ENCODE data around the gene FAM200C. TPM values are rescaled to one million over a fixed set of nuclear protein-coding genes. Genes with fewer than 3 reads are reported as not detected.
A peak's percentile ranks its signal among the peaks of the same experiment; 100 is the strongest.

The FAM200C gene
- total RNA-seq, 4 donors from 2014 or later = 0.87 to 3.2 (median 1.8) TPM

DNA sequence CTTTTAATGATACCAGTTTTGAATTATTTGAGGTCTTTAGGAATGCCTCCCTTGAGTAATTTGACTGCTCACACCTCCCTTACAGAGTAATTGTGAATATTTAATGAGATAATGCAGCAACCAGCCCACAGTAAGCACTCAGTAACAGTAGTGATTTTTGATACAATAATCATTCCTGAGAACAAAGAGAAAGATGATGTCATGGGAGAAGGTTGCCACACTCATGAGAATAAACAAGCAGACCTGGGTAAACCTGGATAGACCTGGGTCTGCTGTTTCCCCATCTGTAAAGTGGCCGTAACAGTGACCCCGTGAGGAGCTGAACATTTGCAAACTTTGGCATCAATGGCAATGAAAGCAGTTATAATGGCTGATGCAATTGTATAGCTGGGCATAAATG lies 33.6 kb downstream of the FAM200C start:
- no peaks in the 10 kb centered on the region for H3K9me3 ChIP-seq
- TF ChIP-seq POLR2A (IDR thresholded peaks at IDR 0.05) = no peak
- TF ChIP-seq, protein P1, sequence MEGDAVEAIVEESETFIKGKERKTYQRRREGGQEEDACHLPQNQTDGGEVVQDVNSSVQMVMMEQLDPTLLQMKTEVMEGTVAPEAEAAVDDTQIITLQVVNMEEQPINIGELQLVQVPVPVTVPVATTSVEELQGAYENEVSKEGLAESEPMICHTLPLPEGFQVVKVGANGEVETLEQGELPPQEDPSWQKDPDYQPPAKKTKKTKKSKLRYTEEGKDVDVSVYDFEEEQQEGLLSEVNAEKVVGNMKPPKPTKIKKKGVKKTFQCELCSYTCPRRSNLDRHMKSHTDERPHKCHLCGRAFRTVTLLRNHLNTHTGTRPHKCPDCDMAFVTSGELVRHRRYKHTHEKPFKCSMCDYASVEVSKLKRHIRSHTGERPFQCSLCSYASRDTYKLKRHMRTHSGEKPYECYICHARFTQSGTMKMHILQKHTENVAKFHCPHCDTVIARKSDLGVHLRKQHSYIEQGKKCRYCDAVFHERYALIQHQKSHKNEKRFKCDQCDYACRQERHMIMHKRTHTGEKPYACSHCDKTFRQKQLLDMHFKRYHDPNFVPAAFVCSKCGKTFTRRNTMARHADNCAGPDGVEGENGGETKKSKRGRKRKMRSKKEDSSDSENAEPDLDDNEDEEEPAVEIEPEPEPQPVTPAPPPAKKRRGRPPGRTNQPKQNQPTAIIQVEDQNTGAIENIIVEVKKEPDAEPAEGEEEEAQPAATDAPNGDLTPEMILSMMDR (IDR thresholded peaks at IDR 0.05) = no peak
- H3K27ac ChIP-seq = no peak overlapping the region
- no peaks in the 10 kb centered on the region for H3K36me3 ChIP-seq
- peaks cover 0 to 7% (median 0%) of the 10 kb centered on the region in 4 donors for H3K27me3 ChIP-seq
- no peak overlapping the region for H3K4me3 ChIP-seq
- intact Hi-C loops (cut with DNase I) = no loop called here
- DNase-seq = no peak
- WGBS, 2 donors = 78 to 90% methylated on average over 2 of the region's 2 CpGs
- H3K4me1 ChIP-seq = peaks cover 5 to 45% (median 32%) of the 10 kb centered on the region in 3 donors

DNA sequence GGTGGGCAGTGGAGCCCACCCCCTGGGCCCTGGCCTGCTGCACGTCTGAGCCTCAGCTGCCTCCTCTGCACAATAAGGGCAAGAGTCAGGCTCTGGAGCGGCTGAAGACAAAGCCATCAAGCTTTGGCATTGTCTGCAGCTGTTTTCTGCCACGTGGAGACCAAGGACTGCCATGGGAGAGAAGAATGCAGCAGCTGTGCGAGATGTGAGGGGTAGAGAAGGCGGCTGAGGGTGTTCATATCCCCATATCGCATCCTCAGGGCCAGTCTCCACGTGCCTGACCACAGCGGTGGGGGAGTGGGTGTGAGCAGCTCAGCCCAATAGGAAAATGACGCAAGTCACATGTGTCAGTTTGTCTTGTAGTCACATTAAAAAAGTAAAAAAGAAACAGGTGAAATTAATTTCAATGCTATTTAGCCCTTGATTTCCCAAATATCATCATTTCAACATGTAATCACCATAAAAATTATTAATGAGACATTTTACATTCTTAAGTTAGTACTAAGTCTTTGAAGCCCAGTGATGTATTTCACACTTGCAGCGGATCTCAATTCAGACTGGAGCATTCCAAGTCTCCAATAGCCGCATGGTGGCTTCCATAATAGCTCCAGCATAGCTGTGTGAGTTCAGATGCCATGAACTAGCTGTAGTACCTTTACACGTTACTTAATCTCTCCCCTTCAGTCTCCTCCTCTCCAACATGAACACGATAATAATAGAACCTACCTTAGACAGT lies 36.0 kb downstream of the FAM200C start:
- intact Hi-C loops (cut with DNase I) = no loop called here
- 67 to 73% methylated on average over 13 of the region's 13 CpGs for WGBS, 2 donors

GRCh38 chr5:160363211-160363610 lies 36.6 kb downstream of the FAM200C start:
- peak overlapping the region; percentile 3 to 69 (median 58) for H3K27ac ChIP-seq
- no peaks in the 10 kb centered on the region for H3K27me3 ChIP-seq
- no peak overlapping the region for H3K4me3 ChIP-seq
- TF ChIP-seq POLR2A (IDR thresholded peaks at IDR 0.05) = no peak
- TF ChIP-seq, protein P1 (IDR thresholded peaks at IDR 0.05) = no peak
- intact Hi-C loops (cut with DNase I) = no loop called here
- H3K4me1 ChIP-seq = peaks cover 0 to 46% (median 36%) of the 10 kb centered on the region in 3 donors
- no peaks in the 10 kb centered on the region for H3K9me3 ChIP-seq
- no peak for DNase-seq
- 44 to 78% methylated on average over 3 of the region's 3 CpGs for WGBS, 2 donors
- H3K36me3 ChIP-seq = no peaks in the 10 kb centered on the region

More for the DNA sequence above, 36.0 kb downstream of the FAM200C start:
- Histone ChIP-seq H3K4me3 (no peak overlapping the region), H3K27me3 (no peaks in the 10 kb centered on the region), H3K36me3 (no peaks in the 10 kb centered on the region), H3K4me1 (peaks cover 0 to 40% (median 30%) of the 10 kb centered on the region in 3 donors), H3K27ac (peak overlapping the region; percentile 3 to 69 (median 58)), H3K9me3 (no peaks in the 10 kb centered on the region)
- DNase-seq = no peak
- no peak for TF ChIP-seq POLR2A (IDR thresholded peaks at IDR 0.05)
- TF ChIP-seq, protein P1 (IDR thresholded peaks at IDR 0.05) = no peak

GRCh38 chr5:160361624-160362228 lies 38.1 kb downstream of the FAM200C start:
- Histone ChIP-seq H3K27ac (peak overlapping the region in 1 of 4 donors; percentile 39), H3K27me3 (no peaks in the 10 kb centered on the region), H3K36me3 (no peaks in the 10 kb centered on the region), H3K9me3 (no peaks in the 10 kb centered on the region), H3K4me3 (no peak overlapping the region), H3K4me1 (peaks cover 0 to 49% (median 37%) of the 10 kb centered on the region in 3 donors)
- no peak for DNase-seq
- TF ChIP-seq, protein P1 (IDR thresholded peaks at IDR 0.05) = no peak
- 75 to 98% methylated on average over 5 to 6 of the region's 9 CpGs for WGBS, 2 donors
- intact Hi-C loops (cut with DNase I) = no loop called here

DNA sequence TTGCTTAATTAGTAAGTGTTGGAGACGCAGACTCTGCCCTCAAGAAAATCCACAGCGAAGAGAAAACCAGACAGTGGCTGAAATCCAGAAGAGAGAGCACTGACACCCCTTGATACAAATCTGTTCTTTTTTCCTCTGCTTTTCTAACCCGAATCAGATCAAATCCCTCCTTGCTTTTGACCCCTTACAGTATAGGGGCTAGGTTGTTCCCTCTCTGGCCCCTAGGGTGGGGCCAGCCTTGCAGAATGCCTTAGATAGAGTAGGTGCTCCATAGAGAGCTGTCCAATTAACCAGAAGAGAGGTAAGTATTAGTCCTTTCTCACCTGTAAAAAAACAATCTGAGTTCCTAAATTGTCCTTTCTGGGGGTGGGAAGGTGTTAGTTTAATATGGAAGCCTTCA lies 39.5 kb downstream of the FAM200C start:
- TF ChIP-seq, protein P1 (IDR thresholded peaks at IDR 0.05) = no peak
- no peak for TF ChIP-seq POLR2A (IDR thresholded peaks at IDR 0.05)
- Histone ChIP-seq H3K4me3 (no peak overlapping the region), H3K9me3 (no peaks in the 10 kb centered on the region), H3K36me3 (no peaks in the 10 kb centered on the region), H3K4me1 (peaks cover 0 to 54% (median 34%) of the 10 kb centered on the region in 3 donors), H3K27me3 (no peaks in the 10 kb centered on the region), H3K27ac (peak overlapping the region; percentile 7 to 70 (median 58))
- WGBS, 2 donors = 46 to 59% methylated on average over 2 to 3 of the region's 3 CpGs
- intact Hi-C loops (cut with DNase I) = no loop called here
- DNase-seq = no peak

All from esophagus squamous epithelium (tissue), 5 donors.